ENCODE measurements around the gene CPED1. TPM values are rescaled to one million over a fixed set of nuclear protein-coding genes. Genes with fewer than 3 reads are reported as not detected.
A peak's percentile ranks its signal among the peaks of the same experiment; 100 is the strongest.
"Not testable (repeated sequence)": the region's sequence is repeated elsewhere in the genome, so short reads cannot be mapped to it uniquely, and the experiment has no call there.

Gene CPED1
- total RNA-seq, 1 experiment from 2014 or later: 3.7 TPM

DNA sequence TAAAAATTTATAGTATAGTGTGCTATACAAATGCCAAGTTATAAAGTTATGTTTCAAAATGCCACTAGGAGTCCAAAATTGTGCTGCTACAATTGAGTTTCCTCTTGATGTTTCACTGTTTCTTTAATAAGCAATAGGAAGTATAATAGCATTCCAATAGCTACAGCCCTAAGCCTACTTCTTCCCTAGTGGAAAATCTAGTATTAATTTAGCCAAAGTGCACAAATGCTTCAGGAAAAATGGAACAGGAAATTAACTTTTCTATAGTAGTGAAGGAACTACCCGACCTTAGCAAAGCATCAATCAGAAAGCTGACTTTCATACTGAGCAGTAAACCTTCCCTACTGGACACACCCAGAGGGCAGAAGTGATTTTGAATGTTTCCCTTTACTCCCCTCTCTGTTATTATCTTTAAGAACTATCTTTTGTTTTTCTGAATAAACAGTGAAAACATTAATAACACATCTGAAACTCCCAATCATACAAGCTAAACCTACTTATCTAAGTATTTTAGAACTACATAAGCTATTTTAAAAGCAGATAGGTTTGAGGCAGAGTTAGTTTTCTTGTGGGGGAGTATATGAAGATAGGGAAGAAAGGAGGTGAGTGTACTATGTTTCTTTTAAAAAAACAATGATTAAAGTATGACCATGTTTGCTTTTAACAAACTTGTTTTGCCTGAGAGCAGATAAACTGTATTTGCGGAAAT is 13.7 kb downstream of the CPED1 start:
- Histone ChIP-seq H3K27me3 (no peaks in the 10 kb centered on the region), H3K4me3 (no peak overlapping the region), H3K9me3 (no peaks in the 10 kb centered on the region), H3K36me3 (no peaks in the 10 kb centered on the region)
- DNase-seq: no peak

GRCh38 chr7:121002757-121003200 is 14.3 kb downstream of the CPED1 start:
- H3K4me3 ChIP-seq: no peak overlapping the region
- no peak for DNase-seq
- no peaks in the 10 kb centered on the region for H3K9me3 ChIP-seq

GRCh38 chr7:121003986-121004685 is 15.6 kb downstream of the CPED1 start:
- peak; percentile 74 for DNase-seq
- Histone ChIP-seq H3K36me3 (no peaks in the 10 kb centered on the region), H3K9me3 (no peaks in the 10 kb centered on the region), H3K27me3 (no peaks in the 10 kb centered on the region), H3K4me3 (no peak overlapping the region)

More at GRCh38 chr7:121002757-121003200, 14.3 kb downstream of the CPED1 start:
- Histone ChIP-seq H3K36me3 (no peaks in the 10 kb centered on the region), H3K27me3 (no peaks in the 10 kb centered on the region)

DNA sequence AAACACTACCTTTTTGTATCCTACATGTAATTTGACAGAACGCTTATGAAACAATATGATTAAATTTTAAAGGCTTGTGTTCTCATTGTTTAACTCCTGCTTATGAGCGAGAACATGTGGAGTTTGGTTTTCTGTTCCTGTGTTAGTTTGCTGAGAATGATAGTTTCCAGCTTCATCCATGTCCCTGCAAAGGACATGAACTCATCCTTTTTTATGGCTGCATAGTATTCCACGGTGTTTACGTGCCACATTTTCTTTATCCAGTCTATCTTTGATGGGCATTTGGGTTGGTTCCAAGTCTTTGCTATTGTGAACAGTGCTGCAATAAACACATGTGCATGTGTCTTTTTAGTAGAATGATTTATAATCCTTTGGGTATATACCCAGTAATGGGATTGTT is 16.5 kb downstream of the CPED1 start:
- not testable (repeated sequence) for H3K9me3 ChIP-seq, H3K36me3 ChIP-seq, H3K27me3 ChIP-seq, H3K4me3 ChIP-seq, DNase-seq

- DNase-seq: no peak
- H3K27me3 ChIP-seq: no peaks in the 10 kb centered on the region
- H3K36me3 ChIP-seq: no peaks in the 10 kb centered on the region
- H3K4me3 ChIP-seq: no peak overlapping the region
- H3K9me3 ChIP-seq: no peaks in the 10 kb centered on the region
Measured at GRCh38 chr7:121005996-121006584, 17.6 kb downstream of the CPED1 start.

DNA sequence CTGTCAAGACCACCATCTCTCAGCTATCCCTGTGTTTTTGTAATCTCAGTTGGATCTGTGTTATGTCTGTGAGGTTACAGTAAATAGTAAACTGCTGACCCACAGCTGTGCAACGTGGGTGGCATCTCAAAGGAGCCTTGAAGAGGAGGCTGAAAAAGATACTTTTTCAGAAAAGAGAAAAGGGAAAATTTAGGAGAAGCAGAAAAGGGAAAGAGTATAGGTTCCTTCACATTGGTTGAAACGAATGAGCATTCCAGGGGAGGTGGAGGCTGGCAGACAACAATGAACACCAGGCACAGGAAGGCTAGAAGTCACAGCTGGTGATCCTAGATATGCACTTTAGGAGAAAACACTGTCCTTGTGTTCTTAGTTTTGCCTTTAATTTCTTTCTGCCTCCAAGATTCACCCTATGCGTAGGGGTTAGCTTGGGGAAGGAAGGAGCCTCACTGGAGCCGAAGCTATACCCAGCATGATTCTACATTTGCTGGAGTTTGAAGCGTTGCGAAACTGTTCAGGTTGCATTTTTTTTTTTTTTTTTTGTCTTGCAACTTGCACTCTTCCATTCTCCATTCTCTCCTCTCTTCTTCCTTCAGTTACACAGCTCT is 18.3 kb downstream of the CPED1 start:
- Histone ChIP-seq H3K4me3 (no peak overlapping the region), H3K27me3 (no peaks in the 10 kb centered on the region), H3K36me3 (no peaks in the 10 kb centered on the region), H3K9me3 (no peaks in the 10 kb centered on the region)
- DNase-seq: no peak

DNA sequence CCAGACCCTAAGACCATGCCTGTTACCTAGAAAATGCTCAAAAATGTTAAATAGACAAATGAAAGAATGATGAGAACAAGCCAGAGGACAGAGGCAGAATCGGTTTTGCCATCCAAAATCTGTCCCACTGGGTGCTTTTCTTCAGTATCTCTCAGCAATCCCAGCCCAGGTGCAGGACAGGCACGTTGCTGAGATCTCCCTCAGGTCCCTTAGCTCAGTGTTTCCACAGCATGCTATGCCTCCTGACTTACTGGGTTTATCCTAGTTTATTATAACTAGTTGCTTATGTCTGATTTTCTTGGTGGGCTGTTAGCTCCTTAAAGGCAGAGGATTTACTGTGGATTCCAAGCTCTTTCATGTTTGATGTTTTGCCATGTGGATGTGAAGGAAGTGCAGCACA is 20.3 kb downstream of the CPED1 start:
- DNase-seq: no peak
- no peak overlapping the region for H3K4me3 ChIP-seq
- no peaks in the 10 kb centered on the region for H3K9me3 ChIP-seq
- no peaks in the 10 kb centered on the region for H3K36me3 ChIP-seq
- no peaks in the 10 kb centered on the region for H3K27me3 ChIP-seq

DNA sequence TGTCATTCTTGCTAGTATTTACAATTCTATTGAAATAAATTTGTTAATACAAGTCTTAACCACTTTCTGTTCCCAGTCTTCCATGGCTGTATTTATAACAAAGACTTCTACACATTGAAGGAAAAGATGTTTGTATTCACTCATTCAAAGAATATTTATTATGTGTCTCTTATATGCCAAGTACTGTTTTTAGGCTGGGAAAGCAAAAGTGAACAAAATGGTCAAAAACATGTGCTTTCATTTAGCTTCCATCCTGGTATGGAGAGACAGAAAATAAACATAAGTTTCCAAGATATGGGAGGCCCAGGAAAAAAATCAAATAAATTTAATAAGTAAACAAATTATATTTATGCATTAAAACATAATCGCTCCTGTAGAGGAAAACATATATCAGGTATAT is 22.9 kb downstream of the CPED1 start:
- no peak overlapping the region for H3K4me3 ChIP-seq
- DNase-seq: no peak
- H3K36me3 ChIP-seq: no peaks in the 10 kb centered on the region
- H3K27me3 ChIP-seq: no peaks in the 10 kb centered on the region
- no peaks in the 10 kb centered on the region for H3K9me3 ChIP-seq

DNA sequence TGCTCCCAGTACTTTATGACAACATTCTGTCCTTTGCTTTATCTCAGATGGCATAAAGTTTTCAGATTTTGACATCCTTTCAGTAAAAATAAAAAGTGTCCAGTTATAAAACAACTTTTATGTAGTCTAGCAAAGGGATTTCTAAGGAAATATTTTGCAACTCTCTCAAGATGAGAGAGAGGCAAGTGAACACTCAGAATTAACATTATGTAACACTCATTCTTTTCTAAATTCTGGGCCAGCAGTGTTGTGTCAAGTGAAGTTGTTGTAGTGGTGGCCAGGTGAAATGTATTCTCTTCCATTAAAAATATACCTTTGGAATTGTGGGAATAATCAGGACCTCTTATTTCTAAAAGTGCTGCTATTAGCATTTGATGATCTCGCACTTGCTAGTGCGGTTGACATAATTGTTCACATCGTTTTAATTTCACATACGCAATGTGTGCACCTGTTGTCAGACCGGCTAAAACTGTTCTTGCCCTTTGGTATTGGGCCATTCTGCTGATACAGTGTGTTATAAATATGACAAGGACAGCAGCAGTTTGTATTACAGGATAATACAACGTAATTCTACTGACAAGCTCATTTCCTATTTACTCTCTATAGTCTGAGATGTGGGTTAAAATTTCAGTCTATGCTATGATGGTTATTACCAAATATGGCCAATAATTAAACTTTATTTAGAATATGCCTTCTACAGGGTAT is 23.8 kb downstream of the CPED1 start:
- Histone ChIP-seq H3K27me3 (no peaks in the 10 kb centered on the region), H3K4me3 (no peak overlapping the region), H3K9me3 (no peaks in the 10 kb centered on the region), H3K36me3 (no peaks in the 10 kb centered on the region)
- no peak for DNase-seq

- no peaks in the 10 kb centered on the region for H3K36me3 ChIP-seq
- DNase-seq: no peak
- H3K4me3 ChIP-seq: no peak overlapping the region
- no peaks in the 10 kb centered on the region for H3K27me3 ChIP-seq
- H3K9me3 ChIP-seq: no peaks in the 10 kb centered on the region
Measured at GRCh38 chr7:121012919-121013318, 24.4 kb downstream of the CPED1 start.

DNA sequence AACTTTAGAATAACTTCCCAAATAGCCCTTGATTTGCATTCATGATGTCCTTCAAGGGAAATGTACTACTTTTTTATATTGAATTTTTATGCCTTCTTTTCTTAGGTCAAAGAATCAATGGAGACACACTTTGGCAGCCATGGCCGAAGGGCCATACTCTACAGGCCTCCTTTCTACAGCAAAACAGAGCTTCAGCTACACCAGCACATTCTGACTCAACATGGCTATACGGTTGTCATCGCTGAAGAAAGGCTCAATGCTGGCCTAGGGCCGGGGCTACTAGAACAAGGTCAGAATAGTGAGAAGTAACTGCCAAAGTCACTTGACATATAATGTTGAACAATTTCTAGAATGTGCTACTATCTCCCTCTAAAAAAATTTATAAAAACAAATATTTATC is 27.0 kb downstream of the CPED1 start:
- H3K36me3 ChIP-seq: peaks cover 3% of the 10 kb centered on the region; the same call in 1 of the 2 replicates
- H3K4me3 ChIP-seq: no peak overlapping the region
- DNase-seq: no peak
- no peaks in the 10 kb centered on the region for H3K27me3 ChIP-seq
- no peaks in the 10 kb centered on the region for H3K9me3 ChIP-seq

DNA sequence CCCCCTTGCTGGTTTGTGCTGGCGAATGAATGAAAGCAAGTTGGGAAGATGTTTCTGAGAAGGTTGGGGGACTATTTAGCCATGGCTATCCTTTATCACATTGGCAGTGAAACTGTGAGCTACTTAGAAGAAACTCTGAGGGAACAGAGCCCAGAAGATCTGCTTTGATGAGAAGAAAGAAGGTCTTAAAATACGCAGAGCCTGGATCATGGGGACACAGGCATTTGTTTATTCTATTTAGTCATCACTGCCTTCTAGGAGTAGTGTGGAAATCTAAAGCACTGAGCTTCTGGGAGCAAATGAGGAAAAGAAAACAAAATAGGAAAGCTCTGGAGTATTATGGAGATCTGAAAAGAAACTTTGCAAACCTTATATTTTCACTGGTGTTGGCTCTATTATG is 28.5 kb downstream of the CPED1 start:
- H3K9me3 ChIP-seq: no peaks in the 10 kb centered on the region
- no peaks in the 10 kb centered on the region for H3K27me3 ChIP-seq
- peaks cover 3% of the 10 kb centered on the region; the same call in 1 of the 2 replicates for H3K36me3 ChIP-seq
- no peak for DNase-seq
- H3K4me3 ChIP-seq: no peak overlapping the region

DNA sequence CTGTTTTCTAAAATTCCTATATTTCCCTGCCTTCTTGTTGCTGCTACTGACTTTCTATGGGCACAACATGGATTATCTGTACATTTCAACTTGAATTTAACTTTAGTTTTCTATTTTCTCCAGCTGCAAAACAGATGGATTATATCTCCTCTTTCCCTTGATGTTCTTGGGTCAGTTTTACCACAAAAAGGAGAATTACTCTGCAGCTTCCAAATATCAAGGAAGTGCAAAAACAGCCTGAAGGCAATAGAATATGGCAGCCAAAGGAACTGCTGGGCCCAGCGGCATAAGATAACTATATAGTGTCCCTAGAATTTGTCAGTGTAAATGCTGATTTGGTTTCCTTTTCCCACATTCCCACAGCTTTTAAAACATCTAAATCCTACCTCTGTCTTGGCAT is 29.1 kb downstream of the CPED1 start:
- Histone ChIP-seq H3K36me3 (peaks cover 3% of the 10 kb centered on the region; the same call in 1 of the 2 replicates), H3K4me3 (no peak overlapping the region), H3K9me3 (no peaks in the 10 kb centered on the region), H3K27me3 (no peaks in the 10 kb centered on the region)
- no peak for DNase-seq

DNA sequence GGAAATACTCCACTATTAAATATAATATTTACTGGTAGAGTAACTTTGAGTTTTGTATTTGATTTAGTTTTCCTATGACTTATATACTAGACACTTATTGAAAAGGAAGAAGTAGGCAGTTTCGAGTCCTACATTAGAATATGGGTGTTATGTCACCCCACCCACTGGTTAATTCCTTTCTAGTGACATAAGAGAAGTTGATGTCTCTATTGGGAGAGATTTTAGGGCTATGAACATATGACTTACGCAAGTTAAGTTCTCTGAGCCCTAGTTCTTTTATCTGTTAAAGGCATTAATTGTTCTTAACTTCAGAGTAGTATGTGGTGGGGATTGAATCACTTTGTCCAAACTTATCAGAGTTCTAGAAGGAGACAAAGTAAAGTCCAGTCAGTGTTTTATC is 30.5 kb downstream of the CPED1 start:
- H3K4me3 ChIP-seq: no peak overlapping the region
- peaks cover 3% of the 10 kb centered on the region; the same call in 1 of the 2 replicates for H3K36me3 ChIP-seq
- DNase-seq: no peak
- no peaks in the 10 kb centered on the region for H3K9me3 ChIP-seq
- no peaks in the 10 kb centered on the region for H3K27me3 ChIP-seq

GRCh38 chr7:121020249-121020988 is 31.9 kb downstream of the CPED1 start:
- H3K9me3 ChIP-seq: no peaks in the 10 kb centered on the region
- no peak for DNase-seq
- H3K27me3 ChIP-seq: no peaks in the 10 kb centered on the region
- peaks cover 3% of the 10 kb centered on the region; the same call in 1 of the 2 replicates for H3K36me3 ChIP-seq
- H3K4me3 ChIP-seq: no peak overlapping the region
